ENCODE data around the gene ETV4. TPM values are rescaled to one million over a fixed set of nuclear protein-coding genes. Genes with fewer than 3 reads are reported as not detected.

The ETV4 gene
- total and polyA plus RNA-seq, 2 of the 13 experiments (the other 11 are each of a cell fraction or from before 2014, with no cell fraction given), result 128 to 330 TPM

DNA sequence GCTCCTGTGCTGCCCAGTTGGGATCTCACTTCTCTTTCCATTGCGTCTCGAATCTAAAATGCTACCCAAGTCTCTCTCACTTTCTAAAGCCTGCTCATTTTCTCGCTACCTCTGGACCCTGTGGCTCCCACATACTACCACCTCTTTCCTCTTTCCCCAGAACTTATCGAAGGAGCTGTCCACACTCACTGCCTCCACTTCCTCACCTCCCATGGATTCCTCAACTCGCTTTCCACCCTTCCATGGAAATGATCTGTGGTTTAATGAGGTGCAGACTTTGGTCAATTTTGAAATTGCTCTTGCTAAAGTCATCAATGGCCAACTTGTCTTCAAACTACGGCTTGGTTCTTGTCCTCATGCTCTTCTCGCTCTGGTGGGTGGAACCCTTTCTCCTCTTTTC lies 37.2 kb upstream of the ETV4 start:
- ATAC-seq, result no peak
- no peak overlapping the region for H2AFZ ChIP-seq (ENCODE audit: low read length)
- no TSS peak for BruUV-seq (replicated peaks)
- no peaks in the 10 kb centered on the region for H3K79me2 ChIP-seq (ENCODE audit: insufficient read depth, low read length)
- TF ChIP-seq, protein P1, sequence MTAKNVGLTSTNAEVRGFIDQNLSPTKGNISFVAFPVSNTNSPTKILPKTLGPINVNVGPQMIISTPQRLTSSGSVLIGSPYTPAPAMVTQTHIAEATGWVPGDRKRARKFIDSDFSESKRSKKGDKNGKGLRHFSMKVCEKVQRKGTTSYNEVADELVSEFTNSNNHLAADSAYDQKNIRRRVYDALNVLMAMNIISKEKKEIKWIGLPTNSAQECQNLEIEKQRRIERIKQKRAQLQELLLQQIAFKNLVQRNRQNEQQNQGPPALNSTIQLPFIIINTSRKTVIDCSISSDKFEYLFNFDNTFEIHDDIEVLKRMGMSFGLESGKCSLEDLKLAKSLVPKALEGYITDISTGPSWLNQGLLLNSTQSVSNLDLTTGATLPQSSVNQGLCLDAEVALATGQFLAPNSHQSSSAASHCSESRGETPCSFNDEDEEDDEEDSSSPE (CRISPR knock-in tag; IDR thresholded peaks at IDR 0.05), result no peak
- TF ChIP-seq ELF1 (CRISPR knock-in tag; IDR thresholded peaks at IDR 0.05), result no peak
- TF ChIP-seq ZBTB7A (CRISPR knock-in tag; IDR thresholded peaks at IDR 0.05), result 0 out of 2 replicates have a peak, but pooled peaks have one; percentile 23
- no peak for TF ChIP-seq TEAD2 (CRISPR knock-in tag; IDR thresholded peaks at IDR 0.05)
- no peak for TF ChIP-seq ZNF230 (CRISPR knock-in tag; IDR thresholded peaks at IDR 0.05)
- TF ChIP-seq, protein P2, sequence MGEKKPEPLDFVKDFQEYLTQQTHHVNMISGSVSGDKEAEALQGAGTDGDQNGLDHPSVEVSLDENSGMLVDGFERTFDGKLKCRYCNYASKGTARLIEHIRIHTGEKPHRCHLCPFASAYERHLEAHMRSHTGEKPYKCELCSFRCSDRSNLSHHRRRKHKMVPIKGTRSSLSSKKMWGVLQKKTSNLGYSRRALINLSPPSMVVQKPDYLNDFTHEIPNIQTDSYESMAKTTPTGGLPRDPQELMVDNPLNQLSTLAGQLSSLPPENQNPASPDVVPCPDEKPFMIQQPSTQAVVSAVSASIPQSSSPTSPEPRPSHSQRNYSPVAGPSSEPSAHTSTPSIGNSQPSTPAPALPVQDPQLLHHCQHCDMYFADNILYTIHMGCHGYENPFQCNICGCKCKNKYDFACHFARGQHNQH (CRISPR knock-in tag; IDR thresholded peaks at IDR 0.05), result no peak
- no peak for TF ChIP-seq ZNF44 (CRISPR knock-in tag; IDR thresholded peaks at IDR 0.05)
- peak; percentile 22; the same call in 1 of the 2 replicates for TF ChIP-seq ZKSCAN5 (CRISPR knock-in tag; IDR thresholded peaks at IDR 0.05)
- TF ChIP-seq FIP1L1 (IDR thresholded peaks at IDR 0.05; ENCODE audit: borderline replicate concordance, insufficient read depth, low read depth, low read length), result no peak
- no peak for TF ChIP-seq NR2F6 (IDR thresholded peaks at IDR 0.05)
- TF ChIP-seq NR2F6 (CRISPR knock-in tag; IDR thresholded peaks at IDR 0.05), result no peak
- TF ChIP-seq ZNF326 (CRISPR knock-in tag; IDR thresholded peaks at IDR 0.05; ENCODE audit: borderline replicate concordance), result no peak
- TF ChIP-seq ZNF446 (CRISPR knock-in tag; IDR thresholded peaks at IDR 0.05), result no peak
- no peak for TF ChIP-seq MZF1 (CRISPR knock-in tag; IDR thresholded peaks at IDR 0.05; ENCODE audit: borderline replicate concordance)
- TF ChIP-seq ETV5 (CRISPR knock-in tag; IDR thresholded peaks at IDR 0.05; ENCODE audit: borderline replicate concordance), result no peak
- no peak for TF ChIP-seq SRSF1 (optimal IDR thresholded peaks at IDR 0.05; ENCODE audit: low read depth, low read length)
- intact Hi-C loops (cut with micrococcal nuclease; ENCODE audit: unreplicated experiment), result no loop called here
- WGBS (ENCODE audit: low lambda C conversion rate), result 95% methylated on average over 7 of the region's 7 CpGs
- CTCF ChIA-PET (ENCODE audit: low intra/inter-chr PET ratio, low total read pairs), result no interaction called here
- POLR2A ChIA-PET, result interaction anchor here (1.4 to 1.7 kb wide), 2 partner anchors 53 to 83 kb away, joined by 3 to 7 read pairs; no protein-coding TSS in a partner anchor
- no peaks in the 10 kb centered on the region for H3K9me3 ChIP-seq (ENCODE audit: low read length)
- peak overlapping the region; percentile 66 for H3K27ac ChIP-seq (ENCODE audit: extremely low read length, insufficient read depth, low read length)
- peaks cover 88% of the 10 kb centered on the region for H3K4me1 ChIP-seq (ENCODE audit: insufficient read depth, low read length)
- no peaks in the 10 kb centered on the region for H3K36me3 ChIP-seq (replicated peaks in 1 of 2; ENCODE audit: control insufficient read depth in 1 of 2, insufficient read depth in 2 of 2, low read length in 2 of 2)
- no peak overlapping the region for H3K4me3 ChIP-seq (replicated peaks in 1 of 3; ENCODE audit: insufficient read depth in 1 of 3, low read depth in 2 of 3, low read length in 3 of 3)
- no peaks in the 10 kb centered on the region for H3K27me3 ChIP-seq (ENCODE audit: control insufficient read depth in 1 of 2, insufficient read depth in 2 of 2, low read length in 2 of 2)
- in situ Hi-C loops (cut with HindIII; ENCODE audit: extremely low pct_ligation_motif_present, low pct_unique_long_range_greater_than_20kb), result no loop called here
- peak overlapping the region; percentile 32; the same call in 1 of the 2 replicates for H3K9ac ChIP-seq (ENCODE audit: insufficient read depth, low read depth, low read length)
- DNase-seq (ENCODE audit: low spot score), result no peak
- FAIRE-seq, result no peak
- no peaks in the 10 kb centered on the region for H4K20me1 ChIP-seq (ENCODE audit: insufficient read depth, low read length)
- H3K4me2 ChIP-seq (ENCODE audit: low read depth, low read length), result no peak overlapping the region
